Naive B cell (primary cell): Measurements from ENCODE around the gene ADGRD2. TPM values are rescaled to one million over a fixed set of nuclear protein-coding genes. Genes with fewer than 3 reads are reported as not detected.
A peak's percentile ranks its signal among the peaks of the same experiment; 100 is the strongest.
"Not testable (repeated sequence)": the region's sequence is repeated elsewhere in the genome, so short reads cannot be mapped to it uniquely, and the experiment has no call there.

Experiments
- ATAC-seq, 2 donors: fragments of 150-1000 bp; cut with Tn5 transposase; 2 replicates each; pipeline ENCODE4 v1.10.0; 2021; ENCODE audit warnings: low read depth in 2 of 2, mild to moderate bottlenecking in 2 of 2, moderate library complexity in 2 of 2
- DNase-seq: peaks from one replicate; pipeline ENCODE4 v3.0.0; 2022
- H3K27ac Mint-ChIP-seq, 6 donors: one replicate each; pipeline ENCODE4 v1.8.0; 2020 to 2022; ENCODE audit warnings: mild to moderate bottlenecking in 6 of 6, mixed read lengths in 6 of 6, moderate library complexity in 5 of 6, inconsistent platforms in 2 of 6
- H3K27me3 Mint-ChIP-seq, 3 donors: one replicate each; pipeline ENCODE4 v1.8.0; 2021 to 2022; ENCODE audit warnings: mixed read lengths in 3 of 3, mild to moderate bottlenecking in 1 of 3
- H3K36me3 Mint-ChIP-seq, 2 donors: one replicate each; pipeline ENCODE4 v1.8.0; 2020 to 2022; ENCODE audit warnings: mixed read lengths in 2 of 2, inconsistent platforms in 1 of 2, mild to moderate bottlenecking in 1 of 2
- H3K4me1 Mint-ChIP-seq, 3 donors: one replicate each; pipeline ENCODE4 v1.8.0; 2020 to 2022; ENCODE audit warnings: mixed read lengths in 3 of 3, inconsistent platforms in 1 of 3, mild to moderate bottlenecking in 1 of 3, moderate library complexity in 1 of 3
- H3K4me3 Mint-ChIP-seq, 8 donors: one replicate each; pipeline ENCODE4 v1.8.0; 2020 to 2022; ENCODE audit warnings: mild to moderate bottlenecking in 8 of 8, mixed read lengths in 8 of 8, moderate library complexity in 8 of 8, inconsistent platforms in 2 of 8
- H3K9me3 Mint-ChIP-seq, 7 donors: one replicate each; pipeline ENCODE4 v1.8.0; 2020 to 2022; ENCODE audit warnings: mixed read lengths in 7 of 7, mild to moderate bottlenecking in 5 of 7, inconsistent platforms in 2 of 7, moderate library complexity in 1 of 7
- polyA plus RNA-seq, 6 donors: library from polyadenylated mRNA; unstranded; fragments of 300-500 nt; fragmentation: Illumina TruSeq; gene quantifications; one replicate each; pipeline ENCODE4 v1.2.3, GENCODE V29; 2021; ENCODE audit warnings: low read depth in 6 of 6

ADGRD2 gene
- polyA plus RNA-seq, 6 donors from 2014 or later = not detected

DNA sequence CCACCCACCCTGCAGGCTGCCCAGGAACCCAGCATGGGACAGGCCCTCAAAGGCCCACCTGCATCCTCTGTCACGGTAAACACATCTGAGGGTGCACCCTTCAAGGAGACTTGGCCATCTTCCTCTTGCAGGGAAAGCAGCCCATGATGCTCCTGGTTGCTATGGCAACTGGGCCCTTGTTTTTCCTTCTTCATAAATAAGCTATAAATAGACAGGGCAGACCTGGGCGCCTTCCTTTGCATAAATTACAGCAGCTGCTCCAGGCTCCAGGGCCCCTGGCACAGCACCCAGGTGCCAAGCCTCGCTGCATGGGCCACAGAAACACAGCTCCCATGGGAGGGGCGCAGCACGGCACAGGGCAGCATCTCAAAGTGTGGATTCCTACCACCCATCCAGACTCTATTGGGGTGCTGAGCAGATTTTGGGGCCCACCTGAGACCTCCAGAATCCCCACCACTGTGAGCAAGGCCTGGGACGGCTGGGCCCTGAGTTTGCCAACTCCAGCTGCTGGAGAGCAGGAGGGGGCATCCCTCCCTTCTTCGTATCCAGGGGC is 29.2 kb upstream of the ADGRD2 start:
- ATAC-seq (peak; percentile 12 to 18), DNase-seq (no peak)
- Mint-ChIP-seq H3K36me3 (no peaks in the 10 kb centered on the region), H3K9me3 (no peaks in the 10 kb centered on the region), H3K4me1 (peaks cover 10 to 18% (median 10%) of the 10 kb centered on the region in 3 donors), H3K4me3 (no peak overlapping the region), H3K27me3 (peaks cover 0 to 25% (median 14%) of the 10 kb centered on the region in 3 donors), H3K27ac (no peak overlapping the region)

DNA sequence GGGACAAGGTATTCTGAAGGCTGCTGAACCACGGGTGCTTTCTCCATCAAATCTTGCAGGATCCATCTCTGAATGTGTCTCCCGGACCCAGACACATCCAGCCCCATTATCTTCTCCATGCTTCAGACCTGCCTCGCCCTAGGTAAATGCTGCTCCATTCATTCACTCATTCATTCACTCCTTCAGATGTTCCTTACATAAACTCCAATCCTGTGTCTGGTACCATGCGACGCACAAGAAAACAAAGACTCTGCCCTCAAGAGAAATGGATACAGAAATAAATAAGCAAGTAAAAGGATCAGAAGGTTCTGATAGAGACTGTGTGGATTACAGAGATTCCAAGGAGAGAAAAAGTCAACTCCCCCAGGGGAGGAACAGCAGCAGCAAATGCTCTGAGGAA is 27.1 kb upstream of the ADGRD2 start:
- Mint-ChIP-seq H3K4me3 (no peak overlapping the region), H3K27ac (no peak overlapping the region), H3K4me1 (peaks cover 8 to 18% (median 10%) of the 10 kb centered on the region in 3 donors), H3K9me3 (no peaks in the 10 kb centered on the region), H3K27me3 (peaks cover 4 to 25% (median 23%) of the 10 kb centered on the region in 3 donors), H3K36me3 (no peaks in the 10 kb centered on the region)
- ATAC-seq (no peak), DNase-seq (no peak)

DNA sequence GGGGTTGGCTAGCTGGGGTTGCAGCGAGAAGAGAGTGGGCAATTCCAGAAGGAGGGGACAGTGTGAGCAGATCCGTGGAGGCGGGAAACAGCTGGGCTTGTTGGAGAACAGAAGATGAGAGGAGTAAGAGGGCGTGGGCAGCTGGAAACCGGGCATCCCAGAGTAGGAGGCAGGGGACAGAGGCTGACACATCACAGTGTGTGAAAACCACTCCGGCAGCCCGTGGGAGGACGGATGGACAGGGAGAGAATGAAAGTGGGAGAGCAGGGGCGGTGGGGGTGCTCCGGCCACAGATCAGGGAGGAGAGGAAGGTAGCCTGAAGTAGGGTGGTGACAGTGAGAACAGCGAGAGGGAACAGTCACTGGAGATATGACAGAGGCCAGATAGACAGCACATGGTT is 26.7 kb upstream of the ADGRD2 start:
- Mint-ChIP-seq H3K27ac (peak overlapping the region in 1 of 6 donors; percentile 82), H3K4me1 (peaks cover 7 to 16% (median 10%) of the 10 kb centered on the region in 3 donors), H3K4me3 (no peak overlapping the region), H3K9me3 (no peaks in the 10 kb centered on the region), H3K36me3 (no peaks in the 10 kb centered on the region), H3K27me3 (peaks cover 4 to 25% (median 23%) of the 10 kb centered on the region in 3 donors)
- ATAC-seq = no peak
- DNase-seq = no peak

DNA sequence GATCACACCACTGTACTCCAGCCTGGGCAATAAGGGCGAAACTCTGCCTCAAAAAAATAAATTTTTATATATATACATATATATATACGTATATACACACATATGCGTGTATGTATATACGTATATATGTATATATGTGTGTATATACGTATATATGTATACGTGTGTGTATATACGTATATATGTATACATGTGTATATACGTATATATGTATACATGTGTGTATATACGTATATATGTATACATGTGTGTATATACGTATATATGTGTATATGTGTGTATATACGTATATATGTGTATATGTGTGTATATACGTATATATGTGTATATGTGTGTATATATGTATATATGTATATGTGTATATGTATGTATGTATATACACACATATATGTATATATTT is 24.5 kb upstream of the ADGRD2 start:
- DNase-seq, H3K27ac Mint-ChIP-seq, H3K9me3 Mint-ChIP-seq, ATAC-seq, H3K4me1 Mint-ChIP-seq, H3K4me3 Mint-ChIP-seq, H3K36me3 Mint-ChIP-seq: not testable (repeated sequence)
- H3K27me3 Mint-ChIP-seq = peaks cover 4 to 32% (median 25%) of the 10 kb centered on the region in 3 donors

DNA sequence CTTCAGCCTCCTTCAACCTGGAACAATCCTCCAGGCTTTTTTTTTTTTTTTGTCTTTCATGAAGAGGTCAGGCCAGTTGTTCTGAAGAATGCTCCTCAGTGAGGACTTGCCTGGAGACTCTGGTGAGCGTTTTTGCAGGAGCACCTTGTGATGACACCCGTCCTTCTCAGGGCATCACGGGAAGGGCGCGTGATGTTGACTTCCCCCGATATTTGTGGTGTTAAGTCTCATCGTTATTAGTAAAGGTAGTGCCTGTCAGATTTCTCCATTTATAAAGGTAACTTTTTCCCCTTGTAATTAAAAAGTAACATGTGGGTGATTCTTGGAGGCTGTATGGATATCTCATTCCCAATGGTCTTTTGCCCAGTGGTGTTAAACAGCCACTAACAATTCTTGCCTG is 23.9 kb upstream of the ADGRD2 start:
- no peaks in the 10 kb centered on the region for H3K36me3 Mint-ChIP-seq
- no peaks in the 10 kb centered on the region for H3K4me1 Mint-ChIP-seq
- ATAC-seq (no peak), DNase-seq (no peak)
- peaks cover 4 to 32% (median 25%) of the 10 kb centered on the region in 3 donors for H3K27me3 Mint-ChIP-seq
- H3K9me3 Mint-ChIP-seq = no peaks in the 10 kb centered on the region
- no peak overlapping the region for H3K27ac Mint-ChIP-seq
- no peak overlapping the region for H3K4me3 Mint-ChIP-seq

DNA sequence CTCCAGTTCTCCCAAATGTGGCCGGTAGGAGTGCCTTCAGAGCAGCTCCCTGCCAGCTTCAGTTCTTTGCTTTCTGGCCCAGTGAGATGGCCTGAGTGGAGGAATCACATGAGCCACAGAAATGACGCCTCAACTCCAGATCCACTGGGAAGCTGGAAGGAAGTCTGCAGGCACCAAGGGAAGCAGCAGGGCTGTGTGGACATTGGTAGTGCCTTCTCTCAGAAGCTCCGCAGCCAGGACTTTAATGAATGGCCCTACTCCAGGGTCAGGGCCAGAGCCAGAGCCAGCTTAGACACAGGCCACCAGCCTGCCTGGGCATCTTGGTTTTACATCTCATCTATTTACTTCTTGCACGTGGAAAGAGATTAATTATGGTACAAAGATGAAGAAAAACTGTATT is 23.0 kb upstream of the ADGRD2 start:
- Mint-ChIP-seq H3K4me1 (no peaks in the 10 kb centered on the region), H3K27me3 (peaks cover 4 to 32% (median 19%) of the 10 kb centered on the region in 3 donors), H3K27ac (no peak overlapping the region), H3K36me3 (no peaks in the 10 kb centered on the region), H3K9me3 (no peaks in the 10 kb centered on the region), H3K4me3 (no peak overlapping the region)
- no peak for ATAC-seq
- DNase-seq = no peak

DNA sequence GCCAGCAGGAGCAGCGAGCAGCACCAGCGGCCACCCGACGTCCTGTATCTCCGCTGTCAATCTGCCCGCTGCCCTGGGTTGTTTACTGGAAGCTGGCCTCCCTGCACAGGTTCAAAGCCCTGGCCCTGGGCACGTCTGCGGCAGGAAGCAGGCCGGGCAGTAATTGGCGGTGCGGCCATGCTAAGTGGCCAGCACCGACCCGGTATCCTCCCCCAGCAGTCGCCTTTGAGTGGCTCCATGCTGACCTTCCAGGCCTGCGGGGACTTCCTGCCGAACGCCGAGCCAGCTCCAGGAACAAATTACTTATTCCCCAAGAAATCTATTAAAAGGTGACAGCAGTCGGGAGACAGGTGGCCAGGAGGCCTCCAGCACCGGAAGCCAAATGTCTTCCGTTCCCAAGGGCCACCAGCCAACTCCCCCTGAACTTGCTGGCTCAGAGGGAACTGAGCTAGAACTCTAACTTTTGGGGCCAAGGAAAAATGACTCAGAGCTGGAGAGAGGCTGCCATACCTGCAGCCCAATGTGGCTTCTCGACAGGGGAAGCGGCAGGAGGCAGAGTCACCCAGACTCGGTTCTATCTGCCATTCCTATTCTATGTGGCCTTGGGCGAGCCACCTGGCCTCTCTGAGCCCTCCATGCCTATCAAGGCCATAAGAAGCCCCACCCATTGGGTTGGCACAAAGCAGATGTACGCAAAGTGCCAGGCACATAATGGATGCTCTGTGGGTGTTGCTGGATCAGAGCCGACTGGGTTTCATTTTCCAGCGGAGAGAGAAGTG is 21.3 kb upstream of the ADGRD2 start:
- H3K27me3 Mint-ChIP-seq = peaks cover 8 to 29% (median 20%) of the 10 kb centered on the region in 3 donors
- H3K9me3 Mint-ChIP-seq = no peaks in the 10 kb centered on the region
- no peaks in the 10 kb centered on the region for H3K36me3 Mint-ChIP-seq
- no peaks in the 10 kb centered on the region for H3K4me1 Mint-ChIP-seq
- no peak overlapping the region for H3K4me3 Mint-ChIP-seq
- no peak for ATAC-seq
- no peak for DNase-seq
- H3K27ac Mint-ChIP-seq = no peak overlapping the region

DNA sequence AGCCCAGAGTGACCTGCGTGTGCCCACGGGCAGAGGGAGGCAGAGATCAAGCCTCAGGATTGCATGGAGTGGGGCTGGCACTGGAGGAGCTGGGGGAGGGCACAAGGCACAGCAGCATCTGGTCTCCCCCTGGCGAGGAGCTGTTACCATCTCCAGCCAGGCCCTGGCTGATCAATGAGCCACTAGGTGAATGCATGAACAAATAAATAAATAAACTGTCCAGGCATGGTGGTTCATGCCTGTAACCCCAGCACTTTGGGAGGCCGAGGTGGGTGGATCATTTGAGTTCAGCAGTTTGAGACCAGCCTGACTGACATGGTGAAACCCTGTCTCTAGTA is 20.8 kb upstream of the ADGRD2 start:
- Mint-ChIP-seq H3K9me3 (no peaks in the 10 kb centered on the region), H3K27me3 (peaks cover 8 to 26% (median 20%) of the 10 kb centered on the region in 3 donors), H3K36me3 (no peaks in the 10 kb centered on the region), H3K4me1 (no peaks in the 10 kb centered on the region), H3K4me3 (no peak overlapping the region), H3K27ac (no peak overlapping the region)
- no peak for ATAC-seq
- DNase-seq = no peak

DNA sequence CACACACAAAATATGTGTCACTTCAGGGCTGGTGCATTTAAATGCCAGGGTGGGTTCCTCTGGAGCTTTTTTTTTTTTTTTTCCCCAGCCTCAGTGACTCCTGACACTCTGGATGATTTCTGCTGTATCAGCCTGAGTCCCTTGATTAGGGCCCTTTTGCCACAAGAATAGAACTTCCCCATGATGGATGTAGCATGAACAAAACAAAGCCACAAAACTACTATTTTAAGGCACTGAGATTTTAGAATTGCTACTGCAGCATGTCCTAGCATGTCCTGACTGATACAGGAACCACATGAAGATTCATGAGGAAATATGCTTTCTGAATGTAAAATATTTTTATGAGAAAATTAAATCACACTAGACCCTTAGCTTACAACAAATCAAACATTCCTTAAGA is 13.9 kb upstream of the ADGRD2 start:
- Mint-ChIP-seq H3K4me1 (peaks cover 0 to under 1% (median 0%) of the 10 kb centered on the region in 3 donors), H3K27me3 (peaks cover 4 to 44% (median 28%) of the 10 kb centered on the region in 3 donors), H3K27ac (no peak overlapping the region), H3K4me3 (no peak overlapping the region), H3K36me3 (peaks cover 0 to 12% of the 10 kb centered on the region in 2 donors), H3K9me3 (peaks cover 0 to 10% (median 4%) of the 10 kb centered on the region in 7 donors)
- DNase-seq (no peak), ATAC-seq (no peak)

DNA sequence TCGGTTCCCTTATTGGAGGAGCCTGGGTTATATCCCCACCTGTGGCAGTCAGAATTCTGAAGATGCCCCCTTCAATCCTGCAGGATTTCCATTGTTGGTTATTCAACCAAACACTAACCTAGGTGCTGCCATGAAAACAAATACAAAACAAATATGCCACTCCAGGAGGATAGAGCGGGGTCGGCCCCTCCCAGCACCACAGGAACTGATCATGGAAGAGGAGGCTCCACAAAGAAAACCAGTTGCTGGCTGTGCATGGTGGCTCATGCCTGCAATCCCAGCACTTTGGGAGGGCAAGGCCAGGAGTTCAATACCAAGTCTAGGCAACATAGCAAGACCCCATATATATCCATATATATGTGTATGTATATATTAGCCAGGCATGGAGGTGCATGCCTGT is 13.2 kb upstream of the ADGRD2 start:
- H3K4me1 Mint-ChIP-seq = peaks cover 0 to 5% (median 0%) of the 10 kb centered on the region in 3 donors
- no peak for DNase-seq
- H3K4me3 Mint-ChIP-seq = peak overlapping the region in 1 of 8 donors; percentile 25
- H3K36me3 Mint-ChIP-seq = peaks cover 0 to 12% of the 10 kb centered on the region in 2 donors
- no peak for ATAC-seq
- peaks cover 0 to 15% (median 4%) of the 10 kb centered on the region in 7 donors for H3K9me3 Mint-ChIP-seq
- H3K27me3 Mint-ChIP-seq = peaks cover 8 to 51% (median 34%) of the 10 kb centered on the region in 3 donors
- no peak overlapping the region for H3K27ac Mint-ChIP-seq

DNA sequence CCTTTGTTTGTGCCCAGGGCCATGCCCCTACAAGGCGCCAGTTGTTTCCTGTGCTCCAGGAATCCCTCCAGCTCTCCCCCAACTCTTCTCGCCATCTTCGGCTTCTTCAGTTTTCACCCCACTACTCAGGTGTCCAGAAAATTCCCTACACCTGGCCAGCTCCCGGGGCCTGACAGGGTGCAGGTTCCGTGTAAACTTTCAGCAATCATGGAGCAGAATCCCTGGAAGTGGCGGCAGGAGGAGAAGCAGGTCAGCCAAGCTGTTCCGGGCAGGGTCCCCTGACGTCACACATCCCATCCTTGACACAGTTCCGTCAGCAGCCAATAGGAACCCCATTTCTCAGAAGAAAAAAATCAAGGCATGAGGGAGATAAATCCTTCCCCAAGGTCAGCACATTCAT is 12.2 kb upstream of the ADGRD2 start:
- Mint-ChIP-seq H3K27me3 (peaks cover 8 to 41% (median 34%) of the 10 kb centered on the region in 3 donors), H3K27ac (peak overlapping the region in 1 of 6 donors; percentile 53), H3K4me1 (peaks cover 0 to 5% (median 0%) of the 10 kb centered on the region in 3 donors), H3K9me3 (peaks cover 0 to 25% (median 9%) of the 10 kb centered on the region in 7 donors), H3K36me3 (peaks cover 0 to 12% of the 10 kb centered on the region in 2 donors), H3K4me3 (no peak overlapping the region)
- no peak for DNase-seq
- ATAC-seq = no peak

DNA sequence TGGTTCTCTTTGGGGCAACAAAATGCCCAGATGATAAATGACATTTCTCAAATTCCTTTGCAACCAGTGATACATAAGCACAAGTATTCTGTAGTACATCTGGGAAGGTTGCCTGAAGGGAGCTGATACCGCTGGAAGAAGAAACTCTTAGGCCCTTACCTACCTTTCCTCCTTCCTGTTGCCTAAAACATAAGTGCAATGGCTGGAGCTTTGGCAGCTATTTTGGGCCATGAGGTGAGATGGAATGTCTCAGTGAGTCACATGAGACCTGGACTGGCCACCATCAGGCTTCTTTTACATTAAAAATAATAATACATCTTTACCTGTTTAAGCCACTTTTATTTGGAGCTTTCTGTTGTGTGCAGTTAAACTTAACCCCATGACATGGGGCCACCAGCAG is 11.2 kb upstream of the ADGRD2 start:
- H3K4me3 Mint-ChIP-seq = no peak overlapping the region
- no peak for ATAC-seq
- H3K9me3 Mint-ChIP-seq = peaks cover 0 to 32% (median 9%) of the 10 kb centered on the region in 7 donors
- peaks cover 0 to 5% (median 0%) of the 10 kb centered on the region in 3 donors for H3K4me1 Mint-ChIP-seq
- DNase-seq = no peak
- no peak overlapping the region for H3K27ac Mint-ChIP-seq
- H3K27me3 Mint-ChIP-seq = peaks cover 14 to 40% (median 26%) of the 10 kb centered on the region in 3 donors
- peaks cover 0 to 12% of the 10 kb centered on the region in 2 donors for H3K36me3 Mint-ChIP-seq

DNA sequence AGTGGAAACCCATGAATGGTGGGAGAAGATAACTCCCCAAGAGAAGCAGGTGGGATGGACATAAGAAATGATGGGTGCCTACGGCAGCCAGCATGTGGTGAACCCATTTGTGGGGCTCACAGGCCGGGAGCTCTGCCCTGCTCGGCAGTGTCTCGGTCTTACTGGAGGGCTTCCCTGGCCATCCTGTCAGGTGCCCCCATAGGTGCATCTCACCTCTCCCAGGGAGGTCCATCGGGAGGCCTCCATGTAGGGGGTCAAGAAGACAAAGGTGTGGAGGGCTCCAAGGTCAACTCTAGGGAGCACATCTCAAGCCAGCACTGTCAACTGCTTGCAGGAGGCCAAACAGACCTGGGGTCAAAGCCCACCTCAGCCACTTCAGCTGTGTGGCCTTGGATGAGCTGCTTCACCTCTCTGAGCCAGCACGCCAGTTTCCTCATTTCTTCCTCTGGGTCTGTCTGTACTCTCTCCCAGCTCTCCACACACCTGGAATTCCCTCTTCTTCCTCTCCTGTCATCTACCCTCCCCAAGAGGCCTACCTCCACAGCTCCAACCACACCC is 10.5 kb upstream of the ADGRD2 start:
- Mint-ChIP-seq H3K27ac (no peak overlapping the region), H3K4me1 (peaks cover 0 to 5% (median 0%) of the 10 kb centered on the region in 3 donors), H3K27me3 (peaks cover 14 to 37% (median 26%) of the 10 kb centered on the region in 3 donors), H3K4me3 (no peak overlapping the region), H3K36me3 (peaks cover 0 to 12% of the 10 kb centered on the region in 2 donors), H3K9me3 (peaks cover 0 to 32% (median 9%) of the 10 kb centered on the region in 7 donors)
- ATAC-seq (no peak), DNase-seq (no peak)

DNA sequence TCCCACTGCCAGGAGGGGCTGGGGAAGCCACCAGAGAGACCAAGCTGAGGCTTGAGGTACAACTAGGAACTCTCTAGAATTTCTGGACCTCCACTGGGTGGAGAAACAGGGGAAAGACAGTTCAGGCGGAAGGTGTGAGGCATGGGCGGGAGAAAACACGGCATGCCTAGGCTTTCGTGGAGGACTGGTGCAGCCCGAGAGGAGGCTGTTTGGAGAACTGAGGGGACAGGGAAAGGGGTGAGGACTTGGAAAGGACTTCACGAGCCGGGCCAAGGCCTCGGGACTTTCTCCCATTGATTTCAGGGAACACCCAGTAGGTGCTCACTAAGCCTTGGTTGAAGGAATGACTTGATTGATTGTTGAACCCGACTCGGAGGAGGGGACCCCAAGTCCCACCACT is 9.5 kb upstream of the ADGRD2 start:
- no peak overlapping the region for H3K27ac Mint-ChIP-seq
- peaks cover 0 to 32% (median 11%) of the 10 kb centered on the region in 7 donors for H3K9me3 Mint-ChIP-seq
- peaks cover 15 to 37% (median 26%) of the 10 kb centered on the region in 3 donors for H3K27me3 Mint-ChIP-seq
- DNase-seq (no peak), ATAC-seq (no peak)
- peaks cover 0 to 5% (median 0%) of the 10 kb centered on the region in 3 donors for H3K4me1 Mint-ChIP-seq
- no peak overlapping the region for H3K4me3 Mint-ChIP-seq
- H3K36me3 Mint-ChIP-seq = peaks cover 0 to 12% of the 10 kb centered on the region in 2 donors
